Measurements from ENCODE around the gene HOMEZ.
"Not testable (repeated sequence)": the region's sequence is repeated elsewhere in the genome, so short reads cannot be mapped to it uniquely, and the experiment has no call there.

The HOMEZ gene, protein sequence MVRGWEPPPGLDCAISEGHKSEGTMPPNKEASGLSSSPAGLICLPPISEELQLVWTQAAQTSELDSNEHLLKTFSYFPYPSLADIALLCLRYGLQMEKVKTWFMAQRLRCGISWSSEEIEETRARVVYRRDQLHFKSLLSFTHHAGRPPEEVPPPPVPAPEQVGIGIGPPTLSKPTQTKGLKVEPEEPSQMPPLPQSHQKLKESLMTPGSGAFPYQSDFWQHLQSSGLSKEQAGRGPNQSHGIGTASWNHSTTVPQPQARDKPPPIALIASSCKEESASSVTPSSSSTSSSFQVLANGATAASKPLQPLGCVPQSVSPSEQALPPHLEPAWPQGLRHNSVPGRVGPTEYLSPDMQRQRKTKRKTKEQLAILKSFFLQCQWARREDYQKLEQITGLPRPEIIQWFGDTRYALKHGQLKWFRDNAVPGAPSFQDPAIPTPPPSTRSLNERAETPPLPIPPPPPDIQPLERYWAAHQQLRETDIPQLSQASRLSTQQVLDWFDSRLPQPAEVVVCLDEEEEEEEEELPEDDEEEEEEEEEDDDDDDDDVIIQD

GRCh38 chr14:23286020-23286901 is at the start of gene HOMEZ:
HOMEZ (minus strand) TSS chr14:23286132; CDS start chr14:23285952, 180 bp downstream.
- DNase-seq = peak; percentile 99

DNA sequence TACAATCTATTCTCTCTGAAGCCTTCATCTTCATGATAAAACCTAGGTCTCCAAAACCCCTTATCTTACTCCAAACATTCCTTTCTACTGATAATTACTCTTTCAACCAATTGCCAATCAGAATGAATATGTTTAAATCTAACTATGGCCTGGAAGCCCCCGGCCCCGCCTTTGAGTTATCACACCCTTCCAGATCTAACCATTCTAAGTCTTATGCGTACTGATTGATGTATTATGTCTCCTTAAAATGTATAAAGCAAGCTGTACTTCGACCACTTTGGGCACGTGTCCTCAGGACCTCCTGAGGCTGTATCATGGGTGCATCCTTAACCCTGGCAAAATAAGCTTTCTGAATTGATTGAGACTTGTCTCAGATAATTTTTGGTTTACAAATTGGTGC is 49.7 kb upstream of the HOMEZ start:
- no peak for DNase-seq

GRCh38 chr14:23327947-23328744 is 42.2 kb upstream of the HOMEZ start:
- peak; percentile 54 for DNase-seq

DNA sequence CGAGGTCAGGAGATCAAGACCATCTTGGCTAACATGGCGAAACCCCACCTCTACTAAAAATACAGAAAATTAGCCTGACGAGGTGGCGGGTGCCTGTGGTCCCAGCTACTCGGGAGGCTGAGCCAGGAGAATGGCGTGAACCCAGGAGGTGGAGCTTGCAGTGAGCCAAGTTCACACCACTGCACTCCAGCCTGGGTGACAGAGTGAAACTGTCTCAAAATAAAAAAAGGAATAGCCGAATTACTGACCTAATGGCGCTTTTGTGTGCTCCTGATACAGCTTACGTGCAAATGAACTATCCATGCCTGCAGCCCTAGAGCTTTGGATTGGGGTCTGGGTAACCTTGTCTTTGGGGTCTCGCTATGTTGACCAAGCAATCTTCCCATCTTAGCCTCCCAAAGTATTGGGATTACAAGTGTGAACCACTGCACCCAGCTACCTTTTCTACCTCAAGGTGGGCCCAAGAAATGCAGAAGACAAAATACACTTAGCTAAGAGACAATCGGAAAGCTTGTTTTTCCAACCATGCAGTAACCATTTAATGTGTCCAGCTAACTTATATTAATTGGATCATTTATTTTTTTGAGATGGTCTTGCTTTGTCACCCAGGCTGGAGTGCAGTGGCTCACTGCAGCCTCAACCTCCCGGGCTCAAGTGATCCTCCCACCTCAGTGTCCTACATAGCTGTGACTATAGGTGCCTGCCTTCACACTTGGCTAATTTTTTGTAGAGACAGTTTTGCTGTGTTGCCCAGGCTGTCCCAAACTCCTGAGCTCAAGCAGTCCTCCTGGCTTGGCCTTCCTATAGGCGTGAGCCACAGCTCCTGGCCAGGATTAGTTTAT is 40.8 kb upstream of the HOMEZ start:
- DNase-seq = no peak

- not testable (repeated sequence) for DNase-seq
Measured at GRCh38 chr14:23325746-23326145, 39.8 kb upstream of the HOMEZ start.

DNA sequence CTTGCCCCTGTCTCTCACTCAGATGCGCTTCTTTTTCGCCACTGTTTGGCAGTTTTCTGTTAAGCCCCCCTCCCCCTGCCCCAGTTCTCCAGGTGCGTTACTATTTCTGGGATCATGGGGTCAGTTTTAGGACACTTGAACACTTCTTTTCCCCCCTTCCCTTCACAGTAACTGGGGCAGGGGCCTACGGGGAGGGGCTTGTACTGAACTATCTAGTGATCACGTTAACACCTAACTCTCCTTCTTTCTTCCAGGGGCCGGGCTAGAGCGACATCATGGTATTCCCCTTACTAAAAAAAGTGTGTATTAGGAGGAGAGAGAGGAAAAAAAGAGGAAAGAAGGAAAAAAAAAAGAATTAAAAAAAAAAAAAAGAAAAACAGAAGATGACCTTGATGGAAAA is 39.1 kb upstream of the HOMEZ start:
- DNase-seq = no peak

GRCh38 chr14:23324455-23324846 is 38.5 kb upstream of the HOMEZ start:
- DNase-seq = no peak

GRCh38 chr14:23323838-23324454 is 38.0 kb upstream of the HOMEZ start:
- no peak for DNase-seq

- no peak for DNase-seq
Measured at GRCh38 chr14:23322568-23323517, 36.9 kb upstream of the HOMEZ start.

- peak; percentile 72 for DNase-seq
Measured at GRCh38 chr14:23321572-23322547, 35.9 kb upstream of the HOMEZ start.

- peak; percentile 100 for DNase-seq
Measured at GRCh38 chr14:23320584-23321571, 34.9 kb upstream of the HOMEZ start, which contains the start of gene PABPN1. PABPN1 (plus strand) TSS chr14:23321457; CDS start chr14:23321470, 13 bp downstream.

DNA sequence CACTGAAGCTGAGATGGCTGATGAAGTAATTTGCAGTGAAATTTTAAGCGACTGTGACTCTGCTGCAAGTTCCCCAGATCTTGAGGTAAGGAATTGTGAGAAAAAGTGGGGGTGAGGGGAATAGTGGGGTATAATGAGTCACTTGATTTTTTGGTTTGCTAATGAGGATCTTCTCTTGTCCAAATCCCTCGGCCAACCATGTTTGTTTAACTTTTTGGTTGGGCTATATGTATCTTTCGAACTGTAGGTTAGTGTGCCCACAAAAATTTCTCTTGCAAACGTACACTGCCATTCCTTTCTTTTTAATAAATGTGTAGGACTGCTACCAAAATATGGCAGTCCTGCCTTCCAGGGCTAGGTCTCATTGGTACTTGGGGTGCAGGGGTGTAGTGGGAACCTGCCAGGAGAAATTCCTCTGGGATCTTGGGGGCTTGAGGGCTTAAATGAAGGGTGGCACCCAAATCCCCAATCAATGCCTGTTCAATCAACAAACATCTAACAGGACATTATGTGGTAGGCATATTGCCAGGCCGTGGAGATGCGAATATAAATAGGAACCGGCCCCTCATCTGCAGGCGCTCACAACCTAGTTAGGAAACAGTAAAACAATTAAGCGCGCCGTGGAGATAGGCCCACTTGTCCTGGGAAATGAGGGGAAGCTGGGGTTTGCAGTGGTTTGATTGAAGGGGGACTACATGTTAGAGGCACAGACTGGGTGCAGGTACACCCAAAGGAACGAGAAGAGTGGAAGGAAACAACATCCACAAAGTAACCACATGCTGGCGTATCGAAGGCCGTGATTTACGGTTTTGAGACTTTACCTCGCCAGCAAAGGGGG is 34.0 kb upstream of the HOMEZ start:
- DNase-seq = no peak

- no peak for DNase-seq
Measured at GRCh38 chr14:23316300-23316699, 30.4 kb upstream of the HOMEZ start.

DNA sequence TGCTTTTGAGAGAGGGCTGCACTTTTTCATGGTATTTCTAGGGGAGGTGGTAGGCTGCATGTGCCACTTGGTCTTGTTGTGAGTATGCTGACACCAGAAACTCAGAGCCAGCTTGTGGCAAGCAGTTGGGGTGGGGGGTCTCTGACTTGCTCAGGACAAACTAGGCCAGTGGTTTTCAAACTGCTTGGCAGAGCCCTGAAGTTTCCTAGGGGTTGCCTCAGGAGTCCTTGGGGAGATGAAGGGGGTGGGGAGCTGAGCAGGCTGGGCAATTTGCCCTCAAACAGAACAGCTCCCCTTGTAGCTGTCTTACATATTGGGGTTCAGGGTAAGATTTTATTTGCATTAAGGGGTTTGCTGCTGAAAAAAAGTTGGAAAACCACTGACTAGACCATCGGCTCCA is 24.6 kb upstream of the HOMEZ start:
- no peak for DNase-seq

- no peak for DNase-seq
Measured at GRCh38 chr14:23308721-23309445, 23.0 kb upstream of the HOMEZ start.
